HG02885 (cell line): Measurements from ENCODE around the gene GOSR2.
"Not testable (repeated sequence)": the region's sequence is repeated elsewhere in the genome, so short reads cannot be mapped to it uniquely, and the experiment has no call there.

Experiments
- ATAC-seq: cut with Tn5 transposase; IDR thresholded peaks from one replicate; pipeline ENCODE4 v1.9.1; 2021; ENCODE audit warnings: mild to moderate bottlenecking; ENCODE audit not compliant: unreplicated experiment, poor library complexity

Gene GOSR2

GRCh38 chr17:46984341-46984740 is 61.4 kb downstream of the GOSR2 start:
- ATAC-seq: no peak

DNA sequence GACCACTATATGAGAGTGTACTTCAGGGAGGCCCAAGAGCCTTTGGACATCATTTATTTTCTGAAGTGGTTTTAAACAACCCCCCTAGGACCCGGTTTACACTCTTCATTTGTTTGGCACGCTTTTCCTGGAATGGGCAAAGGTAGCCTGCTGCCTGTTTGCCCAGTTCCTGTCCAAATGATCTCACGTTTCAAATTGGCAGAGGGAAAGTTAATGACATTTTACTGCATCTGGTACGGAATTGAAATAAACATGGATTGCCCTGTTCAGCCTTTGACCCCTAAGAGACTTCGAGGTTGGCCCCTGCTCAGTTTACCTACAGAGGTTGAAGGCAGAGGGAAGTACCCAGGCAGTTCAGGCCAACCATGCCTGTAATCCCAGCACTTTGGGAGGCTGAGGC is 61.9 kb downstream of the GOSR2 start:
- ATAC-seq: no peak

DNA sequence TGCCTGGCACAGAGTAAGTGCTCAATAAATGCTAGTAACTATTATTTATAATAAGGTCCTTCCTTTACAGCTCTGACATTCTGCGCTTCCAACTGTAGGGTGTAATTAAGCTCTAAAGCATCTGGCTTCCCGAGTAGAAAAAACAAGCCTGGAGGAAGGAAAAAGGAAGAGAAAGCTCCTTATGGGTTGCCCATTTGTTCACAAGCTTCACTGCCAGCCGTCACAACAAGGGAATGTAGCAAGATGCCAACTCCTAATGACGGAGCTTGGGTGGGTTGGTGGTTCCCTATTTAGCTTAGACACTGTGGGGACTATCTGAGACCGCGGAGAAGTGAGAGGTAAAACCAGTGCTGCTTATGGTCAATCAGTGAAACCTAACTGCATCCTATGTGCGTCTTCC is 63.4 kb downstream of the GOSR2 start:
- ATAC-seq: no peak

GRCh38 chr17:46987927-46988326 is 65.0 kb downstream of the GOSR2 start:
- not testable (repeated sequence) for ATAC-seq

- no peak for ATAC-seq
These were observed 66.9 kb downstream of the GOSR2 start for GRCh38 chr17:46989637-46990431.

DNA sequence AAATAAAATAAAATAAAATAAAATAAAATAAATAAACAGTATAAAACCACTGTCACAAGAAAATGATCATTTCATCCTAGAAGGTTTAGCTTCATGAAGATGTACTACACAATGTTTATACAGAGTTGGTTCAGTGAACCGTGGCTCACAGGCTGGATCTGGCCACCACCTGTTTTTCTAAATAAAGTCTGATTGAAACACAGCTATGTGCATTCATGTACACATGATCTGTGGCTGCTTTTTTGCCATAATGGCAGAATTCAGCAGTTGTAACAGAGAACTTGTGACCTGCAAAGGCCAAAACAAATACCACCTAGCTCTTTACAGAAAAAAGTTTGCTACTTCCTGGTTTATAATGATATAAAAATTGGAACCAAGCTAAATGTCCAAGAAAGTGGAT is 68.7 kb downstream of the GOSR2 start:
- ATAC-seq: no peak
